Lower lobe of right lung (tissue), 2 donors: Measurements from ENCODE around the gene ATF4. TPM values are rescaled to one million over a fixed set of nuclear protein-coding genes. Genes with fewer than 3 reads are reported as not detected.

Source experiments
- ATAC-seq, 2 donors: fragments of 200-7000 bp; cut with Tn5 transposase; one replicate each; pipeline ENCODE4 v1.9.1; 2020 to 2022; ENCODE audit warnings: mild to moderate bottlenecking in 2 of 2, moderate library complexity in 2 of 2
- DNase-seq: peaks from one replicate; pipeline ENCODE4 v3.0.0-alpha.2; 2020
- H3K27ac ChIP-seq: fragments of 200-600 bp; one replicate; pipeline ENCODE4 v1.8.0; 2022
- H3K27me3 ChIP-seq: fragments of 200-600 bp; one replicate; pipeline ENCODE4 v1.8.0; 2022; ENCODE audit warnings: low read depth
- H3K36me3 ChIP-seq: fragments of 200-600 bp; one replicate; pipeline ENCODE4 v1.8.0; 2022; ENCODE audit warnings: mild to moderate bottlenecking
- H3K4me1 ChIP-seq: fragments of 200-600 bp; one replicate; pipeline ENCODE4 v1.8.0; 2022
- H3K4me3 ChIP-seq: fragments of 200-600 bp; one replicate; pipeline ENCODE4 v1.8.0; 2022; ENCODE audit warnings: mild to moderate bottlenecking
- H3K9me3 ChIP-seq: fragments of 200-600 bp; one replicate; pipeline ENCODE4 v1.8.0; 2022
- intact Hi-C: fragments of 100-400 bp; cut with DNase I; formaldehyde crosslinking; loops from one replicate; pipeline ENCODE4 v1.11.0; 2022
- total RNA-seq: library from RNA; stranded (reverse); fragmentation: NEBNext Ultra II Directional; extraction: Animal tissue kit (Norgen Biotek cat#: 25700); gene quantifications from one replicate; pipeline ENCODE4 v1.2.1, GENCODE V29; 2021
- TF ChIP-seq, protein P1 (sequence below): fragments of 200-600 bp; IDR thresholded peaks from one replicate; pipeline ENCODE4 v1.8.0; 2022; ENCODE audit warnings: antibody characterized with exemption, mild to moderate bottlenecking
- donor health status: DM: no; HTN: yes; CAD: no; lungs with severe emphysema.

Gene ATF4
- total RNA-seq, 1 donor from 2014 or later, result 327 TPM

DNA sequence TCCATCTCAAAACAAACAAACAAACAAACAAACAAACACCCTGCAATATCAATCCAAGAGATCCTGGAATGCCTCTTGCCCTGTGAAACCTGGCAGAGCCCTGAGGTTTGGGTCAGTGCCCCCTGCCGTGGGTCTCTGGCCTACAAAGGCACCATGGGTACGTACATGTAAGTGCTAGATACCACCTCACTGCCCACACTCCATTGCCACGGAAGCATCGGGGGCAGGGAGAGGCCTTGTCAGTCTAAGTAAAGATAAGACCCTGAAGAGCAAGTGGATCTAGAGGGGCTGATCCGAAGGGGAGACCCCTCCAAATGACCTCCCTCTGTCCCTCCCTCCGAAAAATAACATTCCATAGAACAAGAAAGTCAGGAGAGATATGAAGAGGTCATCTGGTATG lies 20.3 kb upstream of the ATF4 start:
- intact Hi-C loops, result no loop called here
- Histone ChIP-seq H3K9me3 (no peaks in the 10 kb centered on the region), H3K27ac (no peak overlapping the region), H3K4me3 (no peak overlapping the region), H3K27me3 (no peaks in the 10 kb centered on the region), H3K4me1 (peaks cover 57% of the 10 kb centered on the region), H3K36me3 (peaks cover 13% of the 10 kb centered on the region)
- DNase-seq (peak; percentile 31), ATAC-seq (no peak)
- TF ChIP-seq, protein P1, sequence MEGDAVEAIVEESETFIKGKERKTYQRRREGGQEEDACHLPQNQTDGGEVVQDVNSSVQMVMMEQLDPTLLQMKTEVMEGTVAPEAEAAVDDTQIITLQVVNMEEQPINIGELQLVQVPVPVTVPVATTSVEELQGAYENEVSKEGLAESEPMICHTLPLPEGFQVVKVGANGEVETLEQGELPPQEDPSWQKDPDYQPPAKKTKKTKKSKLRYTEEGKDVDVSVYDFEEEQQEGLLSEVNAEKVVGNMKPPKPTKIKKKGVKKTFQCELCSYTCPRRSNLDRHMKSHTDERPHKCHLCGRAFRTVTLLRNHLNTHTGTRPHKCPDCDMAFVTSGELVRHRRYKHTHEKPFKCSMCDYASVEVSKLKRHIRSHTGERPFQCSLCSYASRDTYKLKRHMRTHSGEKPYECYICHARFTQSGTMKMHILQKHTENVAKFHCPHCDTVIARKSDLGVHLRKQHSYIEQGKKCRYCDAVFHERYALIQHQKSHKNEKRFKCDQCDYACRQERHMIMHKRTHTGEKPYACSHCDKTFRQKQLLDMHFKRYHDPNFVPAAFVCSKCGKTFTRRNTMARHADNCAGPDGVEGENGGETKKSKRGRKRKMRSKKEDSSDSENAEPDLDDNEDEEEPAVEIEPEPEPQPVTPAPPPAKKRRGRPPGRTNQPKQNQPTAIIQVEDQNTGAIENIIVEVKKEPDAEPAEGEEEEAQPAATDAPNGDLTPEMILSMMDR, result no peak

DNA sequence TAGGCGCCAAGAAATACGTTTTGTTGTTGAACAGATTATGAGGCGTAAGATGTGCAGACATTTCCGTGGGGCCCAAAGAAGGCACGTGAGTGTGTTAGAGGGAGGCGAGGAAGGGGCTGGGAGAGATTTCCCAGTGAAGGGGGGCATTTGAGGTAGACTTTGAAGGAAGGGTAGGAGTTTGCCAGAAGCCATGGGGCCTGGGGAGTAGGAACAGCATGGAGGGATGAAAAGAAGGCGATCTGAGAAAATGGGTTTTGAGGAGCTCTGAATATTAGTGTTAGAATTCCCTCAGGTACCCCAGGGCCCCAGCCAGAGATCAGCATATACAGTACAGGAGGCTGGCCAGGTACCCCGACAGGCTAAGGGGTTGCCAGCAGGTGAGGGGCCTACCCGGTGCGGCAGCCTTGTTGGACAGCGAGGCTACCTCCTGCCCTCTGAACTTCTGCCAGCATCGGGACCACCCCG lies 18.7 kb upstream of the ATF4 start:
- H3K36me3 ChIP-seq, result peaks cover 28% of the 10 kb centered on the region
- ATAC-seq (no peak), DNase-seq (no peak)
- peaks cover 43% of the 10 kb centered on the region for H3K4me1 ChIP-seq
- no peaks in the 10 kb centered on the region for H3K27me3 ChIP-seq
- peak overlapping the region; percentile 84 for H3K27ac ChIP-seq
- intact Hi-C loops, result no loop called here
- H3K4me3 ChIP-seq, result peak overlapping the region; percentile 99
- TF ChIP-seq, protein P1, result no peak
- H3K9me3 ChIP-seq, result no peaks in the 10 kb centered on the region

DNA sequence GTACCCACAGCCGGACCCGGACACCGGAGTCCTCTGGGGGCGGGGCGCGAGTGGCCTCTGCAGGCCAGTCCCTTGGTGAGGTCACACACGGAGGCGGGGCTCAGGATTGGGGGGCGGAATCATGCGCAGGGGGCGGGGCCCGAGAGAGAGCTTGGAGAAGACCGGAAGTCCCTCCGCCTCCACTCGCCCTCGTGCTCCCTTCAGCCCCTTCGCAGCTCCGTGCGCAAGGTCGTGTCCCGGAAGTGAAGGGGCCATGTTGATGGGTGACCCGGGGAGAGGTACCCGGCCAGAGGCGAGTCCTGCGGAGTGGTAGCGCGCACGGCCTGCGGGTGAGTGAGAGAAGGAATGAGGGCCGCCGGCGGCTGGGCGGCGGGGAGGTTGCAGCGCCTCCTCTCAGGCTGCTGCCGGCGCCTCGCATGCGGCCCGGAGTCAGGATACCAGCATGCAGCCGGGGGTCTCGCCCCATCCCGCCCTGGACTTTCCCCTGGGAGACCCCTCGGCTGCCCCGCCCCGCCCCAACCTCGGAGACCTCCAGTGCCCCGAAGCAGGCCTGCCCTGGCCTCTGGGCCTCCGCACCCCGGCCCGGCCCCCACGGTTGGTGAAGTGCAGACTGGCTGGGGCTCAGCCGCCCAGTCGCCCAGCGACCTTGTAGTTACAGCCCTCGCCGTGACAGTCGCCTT lies 18.1 kb upstream of the ATF4 start, which contains the start of gene MIEF1:
Gene MIEF1, plus strand, starts transcription at position 182 of the 680 bp plus-strand sequence. CDS start 9,005 bp downstream, outside the sequence.
- no peaks in the 10 kb centered on the region for H3K9me3 ChIP-seq
- peak within 1 kb of the TSS; percentile 99 for H3K4me3 ChIP-seq

DNA sequence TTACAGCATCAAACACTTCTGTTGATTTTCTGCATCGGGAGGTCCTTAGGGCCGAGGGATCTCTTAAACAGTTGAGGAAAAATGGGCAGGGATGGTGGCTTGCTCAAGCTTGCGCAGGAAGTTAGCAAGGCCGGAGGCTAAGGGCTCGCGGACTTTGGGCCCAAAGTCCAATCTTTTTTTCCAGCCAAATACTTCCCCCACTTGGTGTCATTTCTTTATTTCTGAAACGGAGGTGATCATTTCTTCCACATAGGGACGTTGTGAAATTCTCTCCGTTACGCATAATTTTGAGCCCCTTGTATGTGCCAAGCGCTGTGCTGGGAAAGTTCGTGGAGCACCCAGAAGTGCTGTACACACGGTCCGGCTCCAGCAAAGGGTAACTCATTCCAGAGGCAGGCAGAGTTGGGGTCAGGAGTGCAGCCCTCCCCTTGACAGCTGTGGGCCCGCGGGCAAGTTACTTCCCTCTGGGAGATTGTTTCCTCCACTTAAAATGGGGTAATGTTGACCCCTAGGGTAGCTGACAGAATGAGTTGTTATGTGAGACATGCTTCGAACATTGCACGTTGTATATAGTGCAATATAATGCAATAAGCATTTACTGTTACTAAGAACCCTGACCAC lies 17.5 kb upstream of the ATF4 start:
- peaks cover 41% of the 10 kb centered on the region for H3K36me3 ChIP-seq
- H3K27ac ChIP-seq, result peak overlapping the region; percentile 84
- TF ChIP-seq, protein P1, result no peak
- peaks cover 38% of the 10 kb centered on the region for H3K4me1 ChIP-seq
- intact Hi-C loops, result no loop called here
- H3K9me3 ChIP-seq, result no peaks in the 10 kb centered on the region
- peak overlapping the region; percentile 99 for H3K4me3 ChIP-seq
- peak in 1 of 2 donors; percentile 4 for ATAC-seq
- peak; percentile 45 for DNase-seq
- no peaks in the 10 kb centered on the region for H3K27me3 ChIP-seq

More for the DNA sequence above, 18.1 kb upstream of the ATF4 start, which contains the start of gene MIEF1:
- Histone ChIP-seq H3K36me3 (peaks cover 34% of the 10 kb centered on the region), H3K27me3 (no peaks in the 10 kb centered on the region), H3K4me1 (peaks cover 41% of the 10 kb centered on the region), H3K27ac (peak within 1 kb of the TSS; percentile 84)
- ATAC-seq (peak; percentile 99), DNase-seq (peak; percentile 99)
- intact Hi-C loops, result no loop called here
- TF ChIP-seq, protein P1, result no peak

DNA sequence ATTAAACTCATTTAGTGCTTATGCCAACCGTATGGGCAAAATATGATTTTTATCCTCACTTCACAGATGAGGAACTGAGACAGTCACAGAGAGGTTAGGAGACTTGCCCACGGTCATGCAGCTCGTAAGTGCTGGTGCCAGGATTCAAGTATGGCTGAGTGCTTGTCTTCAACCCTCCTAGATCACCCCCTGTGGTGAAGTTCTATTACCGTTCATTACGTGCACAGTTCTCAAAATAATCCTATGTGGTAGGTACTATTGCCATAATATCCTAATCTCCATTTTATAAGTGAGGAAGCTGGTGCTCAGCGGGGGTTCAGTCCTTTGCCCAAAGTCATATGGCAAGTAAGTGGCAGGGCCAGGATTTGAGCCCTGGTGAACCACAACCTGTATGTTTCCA lies 16.7 kb upstream of the ATF4 start:
- peak; percentile 4 for DNase-seq
- Histone ChIP-seq H3K36me3 (peaks cover 48% of the 10 kb centered on the region), H3K4me3 (peak overlapping the region; percentile 99), H3K27me3 (no peaks in the 10 kb centered on the region), H3K4me1 (peaks cover 33% of the 10 kb centered on the region), H3K9me3 (no peaks in the 10 kb centered on the region), H3K27ac (peak overlapping the region; percentile 84)
- no peak for ATAC-seq
- TF ChIP-seq, protein P1, result no peak
- intact Hi-C loops, result no loop called here
